Upper lobe of left lung (tissue), 6 donors: ENCODE results near the gene PEMT. TPM values are rescaled to one million over a fixed set of nuclear protein-coding genes. Genes with fewer than 3 reads are reported as not detected.

ENCODE experiments used
- ATAC-seq, 2 donors: fragments of 200-7000 bp; cut with Tn5 transposase; one replicate each; pipeline ENCODE4 v1.9.1; 2022; ENCODE audit warnings: mild to moderate bottlenecking in 2 of 2, moderate library complexity in 2 of 2; ENCODE audit not compliant: low FRiP score in 2 of 2
- DNase-seq, 2 donors: peaks; one replicate each; pipeline ENCODE4 v3.0.0-alpha.2; 2019 to 2020
- H3K27ac ChIP-seq, 4 donors: fragments of 200-600 bp; sonication (generic); one replicate each; pipeline ENCODE4 v1.5.1; 2016 to 2019
- H3K27me3 ChIP-seq, 4 donors: fragments of 200-600 bp; sonication (generic); one replicate each; pipeline ENCODE4 v1.5.1; 2017 to 2019
- H3K36me3 ChIP-seq, 4 donors: fragments of 200-600 bp; sonication (generic); one replicate each; pipeline ENCODE4 v1.5.1; 2016 to 2019
- H3K4me1 ChIP-seq, 4 donors: fragments of 200-600 bp; sonication (generic); one replicate each; pipeline ENCODE4 v1.5.1; 2018 to 2019
- H3K4me3 ChIP-seq, 4 donors: fragments of 200-600 bp; sonication (generic); one replicate each; pipeline ENCODE4 v1.5.1; 2017 to 2019; ENCODE audit warnings: mild to moderate bottlenecking in 2 of 4, moderate library complexity in 1 of 4
- H3K9me3 ChIP-seq, 4 donors: fragments of 200-600 bp; sonication (generic); one replicate each; pipeline ENCODE4 v1.5.1; 2018 to 2019
- CTCF ChIP-seq, 6 experiments: fragments of 450-650 bp in 4 of 6; fragments of 200-600 bp in 2 of 6; sonication (generic) in 2 of 6; IDR thresholded peaks; one replicate each; pipeline ENCODE4 v1.5.1; 2016 to 2019; ENCODE audit warnings: antibody characterized with exemption in 6 of 6
- EP300 ChIP-seq, 4 donors: sonication (generic); formaldehyde crosslinking; IDR thresholded peaks; one replicate each; pipeline ENCODE4 v1.5.1; 2017; ENCODE audit warnings: antibody characterized with exemption in 4 of 4, control low read depth in 2 of 4
- POLR2A ChIP-seq, 4 donors: fragments of 450-650 bp; IDR thresholded peaks; one replicate each; pipeline ENCODE4 v1.5.1; 2016 to 2017; ENCODE audit warnings: antibody characterized with exemption in 4 of 4, mild to moderate bottlenecking in 2 of 4
- POLR2AphosphoS5 ChIP-seq, 2 donors: sonication (generic); formaldehyde crosslinking; IDR thresholded peaks; one replicate each; pipeline ENCODE4 v1.5.1; 2017; ENCODE audit warnings: antibody characterized with exemption in 2 of 2
- WGBS, 2 donors: methylation state at CpG; one replicate each; pipeline ENCODE4 v1.1.5; 2017 to 2018; 5-methylcytosine and 5-hydroxymethylcytosine counted together
- total RNA-seq, 6 donors: library from RNA; depleted of rRNA in 4 of 6; stranded (reverse); fragments of >200 nt in 4 of 6; gene quantifications; one replicate each; pipeline versions ENCODE4 v1.1.0 to v1.2.1, GENCODE V29; 2016 to 2021
- donor health status: DM: no; HTN: no; CAD: no; lungs with moderate emphysema.
- donor health status: DM: no; HTN: yes; CAD: no; lungs with severe emphysema.

Gene PEMT
- total RNA-seq, 6 donors from 2014 or later = 16.6 to 44.9 (median 32.2) TPM

DNA sequence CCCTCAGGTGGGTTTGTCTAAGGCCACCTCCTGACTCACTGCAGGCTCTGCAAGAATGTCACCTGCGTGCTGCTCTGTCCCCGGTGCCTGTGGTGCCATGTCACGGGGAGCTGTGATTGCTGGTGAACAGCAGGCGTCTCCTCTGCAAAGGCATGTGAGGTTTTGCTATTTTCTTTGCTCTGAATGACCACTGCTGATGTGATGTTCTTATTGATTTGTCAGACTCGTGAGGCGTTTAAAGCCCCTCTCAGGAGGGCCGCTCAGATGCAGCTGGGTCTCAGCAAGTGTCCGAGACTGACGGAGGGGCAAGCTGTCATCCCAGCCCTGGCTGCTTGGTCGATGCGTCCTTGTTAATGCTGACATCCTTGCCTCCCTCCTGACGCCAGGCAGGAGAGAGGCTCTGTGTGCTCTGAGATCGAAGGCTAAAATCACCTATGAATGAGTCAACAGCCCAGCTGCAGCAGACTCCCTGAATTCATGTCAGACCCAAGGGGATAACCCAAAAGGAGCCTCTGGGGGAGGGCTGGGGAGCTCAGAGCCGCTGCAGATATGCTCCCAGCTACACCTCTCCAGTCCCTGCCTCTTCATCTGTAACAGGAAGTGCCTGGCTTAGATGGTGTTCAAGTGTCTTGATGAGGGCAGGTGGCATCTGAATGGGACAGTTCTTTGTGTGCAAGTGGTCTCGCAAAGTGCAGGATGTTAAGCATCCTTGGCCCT is 11.8 kb upstream of the PEMT start:
- ATAC-seq = no peak
- Histone ChIP-seq H3K27ac (no peak overlapping the region), H3K4me3 (no peak overlapping the region), H3K27me3 (no peaks in the 10 kb centered on the region), H3K4me1 (peaks cover 2 to 19% (median 18%) of the 10 kb centered on the region in 4 donors), H3K36me3 (no peaks in the 10 kb centered on the region), H3K9me3 (no peaks in the 10 kb centered on the region)
- no peak for TF ChIP-seq POLR2A (IDR thresholded peaks at IDR 0.05)
- TF ChIP-seq EP300 (IDR thresholded peaks at IDR 0.05) = no peak
- no peak for TF ChIP-seq POLR2AphosphoS5 (IDR thresholded peaks at IDR 0.05)
- no peak for TF ChIP-seq CTCF (IDR thresholded peaks at IDR 0.05)
- WGBS, 2 donors = 79 to 85% methylated on average over 12 to 15 of the region's 15 CpGs
- no peak for DNase-seq

- H3K4me1 ChIP-seq = peaks cover 0 to 3% (median 2%) of the 10 kb centered on the region in 4 donors
- H3K9me3 ChIP-seq = no peaks in the 10 kb centered on the region
- no peaks in the 10 kb centered on the region for H3K27me3 ChIP-seq
- ATAC-seq (no peak), DNase-seq (no peak)
- TF ChIP-seq POLR2A (IDR thresholded peaks at IDR 0.05) = no peak
- no peak for TF ChIP-seq POLR2AphosphoS5 (IDR thresholded peaks at IDR 0.05)
- no peak for TF ChIP-seq CTCF (IDR thresholded peaks at IDR 0.05)
- TF ChIP-seq EP300 (IDR thresholded peaks at IDR 0.05) = no peak
- H3K27ac ChIP-seq = no peak overlapping the region
- no peaks in the 10 kb centered on the region for H3K36me3 ChIP-seq
- no peak overlapping the region for H3K4me3 ChIP-seq
- WGBS, 2 donors = 76 to 91% methylated on average over 4 of the region's 4 CpGs
Observed at GRCh38 chr17:17599965-17600364, 8.5 kb upstream of the PEMT start.

DNA sequence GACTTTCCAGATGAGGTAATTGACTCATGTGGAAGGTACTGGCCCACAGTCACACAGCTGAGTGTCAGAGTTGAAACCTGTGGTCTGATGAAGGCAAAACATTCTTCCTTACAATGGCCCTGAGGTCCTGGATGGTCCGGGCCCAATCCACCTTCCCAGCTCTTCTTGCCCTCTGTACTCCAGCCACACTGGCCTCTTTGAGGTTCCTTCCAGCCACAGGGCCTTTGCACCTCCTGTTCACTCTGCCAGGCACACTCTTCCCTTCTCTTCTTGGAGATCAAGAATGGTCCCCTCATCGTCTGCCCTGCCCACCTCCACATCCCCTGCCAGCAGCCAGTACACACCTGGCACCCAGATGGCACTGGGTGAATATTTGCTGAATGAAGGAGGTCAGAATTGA is 6.5 kb upstream of the PEMT start:
- TF ChIP-seq EP300 (IDR thresholded peaks at IDR 0.05) = no peak
- no peak for TF ChIP-seq POLR2AphosphoS5 (IDR thresholded peaks at IDR 0.05)
- TF ChIP-seq CTCF (IDR thresholded peaks at IDR 0.05) = no peak
- TF ChIP-seq POLR2A (IDR thresholded peaks at IDR 0.05) = no peak
- Histone ChIP-seq H3K27me3 (no peaks in the 10 kb centered on the region), H3K27ac (no peak overlapping the region), H3K4me3 (no peak overlapping the region), H3K4me1 (peaks cover 1 to 6% (median 4%) of the 10 kb centered on the region in 4 donors), H3K36me3 (no peaks in the 10 kb centered on the region), H3K9me3 (no peaks in the 10 kb centered on the region)
- ATAC-seq (no peak), DNase-seq (no peak)
- 98 to 100% methylated on average over 2 of the region's 2 CpGs for WGBS, 2 donors

DNA sequence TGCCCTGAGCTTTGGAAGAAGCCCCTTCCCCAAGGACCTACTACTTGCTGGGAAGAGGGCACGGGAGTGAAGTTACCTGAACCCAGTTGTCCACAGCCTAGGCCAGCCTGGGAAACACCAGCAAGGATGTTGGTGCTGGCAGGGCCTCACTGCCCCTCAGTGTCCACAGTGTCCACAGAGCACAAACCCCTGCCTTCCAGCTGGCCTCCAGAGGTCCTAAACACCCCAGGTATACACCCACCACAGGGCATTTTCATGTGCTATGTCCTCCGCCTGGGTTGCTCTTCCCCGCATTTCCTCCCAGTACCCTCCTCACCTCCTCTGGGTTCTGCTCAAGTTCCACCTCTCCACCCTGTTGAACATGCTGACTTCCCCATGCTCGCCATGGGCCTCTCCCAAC is 4.2 kb upstream of the PEMT start:
- Histone ChIP-seq H3K9me3 (no peaks in the 10 kb centered on the region), H3K4me3 (no peak overlapping the region), H3K4me1 (peaks cover 11 to 19% (median 16%) of the 10 kb centered on the region in 4 donors), H3K27ac (no peak overlapping the region), H3K36me3 (no peaks in the 10 kb centered on the region), H3K27me3 (no peaks in the 10 kb centered on the region)
- ATAC-seq = no peak
- TF ChIP-seq POLR2A (IDR thresholded peaks at IDR 0.05) = no peak
- no peak for TF ChIP-seq CTCF (IDR thresholded peaks at IDR 0.05)
- no peak for TF ChIP-seq EP300 (IDR thresholded peaks at IDR 0.05)
- no peak for TF ChIP-seq POLR2AphosphoS5 (IDR thresholded peaks at IDR 0.05)
- 89% methylated on average over 3 to 4 of the region's 4 CpGs for WGBS, 2 donors
- DNase-seq = no peak

GRCh38 chr17:17593222-17593620 is 1.7 kb upstream of the PEMT start:
- no peaks in the 10 kb centered on the region for H3K9me3 ChIP-seq
- no peaks in the 10 kb centered on the region for H3K27me3 ChIP-seq
- no peak overlapping the region for H3K4me3 ChIP-seq
- 62 to 66% methylated on average over 6 of the region's 6 CpGs for WGBS, 2 donors
- ATAC-seq = no peak
- no peaks in the 10 kb centered on the region for H3K36me3 ChIP-seq
- peaks cover 19 to 39% (median 29%) of the 10 kb centered on the region in 4 donors for H3K4me1 ChIP-seq
- DNase-seq = no peak
- TF ChIP-seq CTCF (IDR thresholded peaks at IDR 0.05) (no peak), POLR2A (IDR thresholded peaks at IDR 0.05) (no peak), POLR2AphosphoS5 (IDR thresholded peaks at IDR 0.05) (no peak), EP300 (IDR thresholded peaks at IDR 0.05) (no peak)
- H3K27ac ChIP-seq = peak overlapping the region in 2 of 4 donors; percentile 88 to 91
